Measurements from ENCODE around the gene OR4D9. TPM values are rescaled to one million over a fixed set of nuclear protein-coding genes. Genes with fewer than 3 reads are reported as not detected.

Gene OR4D9
- total and polyA plus RNA-seq, 2 donors (not counting 3 experiments of a cell fraction or from before 2014, with no cell fraction given): not detected

GRCh38 chr11:59555601-59556114 lies 44.3 kb downstream of the OR4D9 start:
- ChIA-PET CTCF (interaction anchor here (0.9 to 2.5 kb wide), 3 partner anchors 13 to 60 kb away, joined by 3 to 8 read pairs (median 3); partner anchors contain the start of gene OSBP), POLR2A (no interaction called here)

More at GRCh38 chr11:59555601-59556114, 44.3 kb downstream of the OR4D9 start:
- no peaks in the 10 kb centered on the region for H3K27me3 ChIP-seq (ENCODE audit: control insufficient read depth in 2 of 2, insufficient read depth in 2 of 2, low read length in 2 of 2)
- H3K9me3 ChIP-seq (replicated peaks; ENCODE audit: control insufficient read depth, insufficient read depth, low read length): no peaks in the 10 kb centered on the region
- no peaks in the 10 kb centered on the region for H3K36me3 ChIP-seq (ENCODE audit: control insufficient read depth in 2 of 2, extremely low read depth in 1 of 2, insufficient read depth in 2 of 2, low read length in 2 of 2)
- intact Hi-C loops (cut with micrococcal nuclease): loop anchor here (5.0 to 10.0 kb wide), 2 partner anchors 413 to 639 kb away; partner anchors contain the start of gene FAM111A
- peak overlapping the region; percentile 81 for H3K9ac ChIP-seq (replicated peaks; ENCODE audit: extremely low read depth, insufficient read depth, low read length)
- H4K20me1 ChIP-seq (replicated peaks; ENCODE audit: control insufficient read depth, extremely low read depth, insufficient read depth, low read length): no peaks in the 10 kb centered on the region
- H3K4me2 ChIP-seq (ENCODE audit: insufficient read depth, low read length): peak overlapping the region; percentile 84
- H3K9me1 ChIP-seq (replicated peaks; ENCODE audit: control insufficient read depth, extremely low read depth, insufficient read depth, low read length): no peaks in the 10 kb centered on the region
- dilution Hi-C loops (cut with MboI; ENCODE audit: extremely low pct_ligation_motif_present, low sequenced_read_pairs): no loop called here
- FAIRE-seq: no peak
- peak overlapping the region; percentile 38 for H2AFZ ChIP-seq (ENCODE audit: low read depth, low read length)
- no peak for DNase-seq (ENCODE audit: low read depth, low spot score)
- TF ChIP-seq MYC (IDR thresholded peaks at IDR 0.05; ENCODE audit: low read depth, low read length) (no peak), POLR2AphosphoS5 (IDR thresholded peaks at IDR 0.05; ENCODE audit: insufficient read depth, low read depth, low read length) (no peak), GATA2 (IDR thresholded peaks at IDR 0.05; ENCODE audit: insufficient read depth, insufficient read length, low read depth, low read length) (no peak), POLR2A (IDR thresholded peaks at IDR 0.05; ENCODE audit: low read depth, low read length) (no peak), EZH2 (IDR thresholded peaks at IDR 0.05; ENCODE audit: borderline replicate concordance, low read depth, low read length, severe bottlenecking) (no peak), FOS (IDR thresholded peaks at IDR 0.05; ENCODE audit: borderline replicate concordance, insufficient read depth, low read length) (no peak), JUN (IDR thresholded peaks at IDR 0.05; ENCODE audit: borderline replicate concordance, insufficient read depth, insufficient read length, low read depth) (no peak)
- TF ChIP-seq, protein P1, sequence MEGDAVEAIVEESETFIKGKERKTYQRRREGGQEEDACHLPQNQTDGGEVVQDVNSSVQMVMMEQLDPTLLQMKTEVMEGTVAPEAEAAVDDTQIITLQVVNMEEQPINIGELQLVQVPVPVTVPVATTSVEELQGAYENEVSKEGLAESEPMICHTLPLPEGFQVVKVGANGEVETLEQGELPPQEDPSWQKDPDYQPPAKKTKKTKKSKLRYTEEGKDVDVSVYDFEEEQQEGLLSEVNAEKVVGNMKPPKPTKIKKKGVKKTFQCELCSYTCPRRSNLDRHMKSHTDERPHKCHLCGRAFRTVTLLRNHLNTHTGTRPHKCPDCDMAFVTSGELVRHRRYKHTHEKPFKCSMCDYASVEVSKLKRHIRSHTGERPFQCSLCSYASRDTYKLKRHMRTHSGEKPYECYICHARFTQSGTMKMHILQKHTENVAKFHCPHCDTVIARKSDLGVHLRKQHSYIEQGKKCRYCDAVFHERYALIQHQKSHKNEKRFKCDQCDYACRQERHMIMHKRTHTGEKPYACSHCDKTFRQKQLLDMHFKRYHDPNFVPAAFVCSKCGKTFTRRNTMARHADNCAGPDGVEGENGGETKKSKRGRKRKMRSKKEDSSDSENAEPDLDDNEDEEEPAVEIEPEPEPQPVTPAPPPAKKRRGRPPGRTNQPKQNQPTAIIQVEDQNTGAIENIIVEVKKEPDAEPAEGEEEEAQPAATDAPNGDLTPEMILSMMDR (IDR thresholded peaks at IDR 0.05; ENCODE audit: extremely low read depth in 1 of 2, insufficient read depth in 1 of 2, low read depth in 1 of 2, low read length in 2 of 2): no peak
- TF ChIP-seq, protein P2, sequence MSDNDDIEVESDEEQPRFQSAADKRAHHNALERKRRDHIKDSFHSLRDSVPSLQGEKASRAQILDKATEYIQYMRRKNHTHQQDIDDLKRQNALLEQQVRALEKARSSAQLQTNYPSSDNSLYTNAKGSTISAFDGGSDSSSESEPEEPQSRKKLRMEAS (IDR thresholded peaks at IDR 0.05; ENCODE audit: insufficient read depth, insufficient read length): no peak
- BruUV-seq (replicated peaks): TSS peak; percentile 15
- peaks cover 6% of the 10 kb centered on the region for H3K4me1 ChIP-seq (ENCODE audit: control insufficient read depth, extremely low read depth, insufficient read depth, low read length)
- H3K27ac ChIP-seq (ENCODE audit: insufficient read depth, low read depth, low read length): peak overlapping the region; percentile 60
- no peaks in the 10 kb centered on the region for H3K79me2 ChIP-seq (ENCODE audit: control insufficient read depth, insufficient read depth, low read length)
- peak overlapping the region; percentile 25 to 83 (median 79) for H3K4me3 ChIP-seq (replicated peaks in 1 of 3; ENCODE audit: insufficient read depth in 1 of 3, low read depth in 1 of 3, low read length in 3 of 3)

Data from endothelial cell of umbilical vein (primary cell).